ENCODE measurements around the gene GP5. TPM values are rescaled to one million over a fixed set of nuclear protein-coding genes. Genes with fewer than 3 reads are reported as not detected.

GP5 gene
- total RNA-seq, 1 donor from 2014 or later, result not detected

DNA sequence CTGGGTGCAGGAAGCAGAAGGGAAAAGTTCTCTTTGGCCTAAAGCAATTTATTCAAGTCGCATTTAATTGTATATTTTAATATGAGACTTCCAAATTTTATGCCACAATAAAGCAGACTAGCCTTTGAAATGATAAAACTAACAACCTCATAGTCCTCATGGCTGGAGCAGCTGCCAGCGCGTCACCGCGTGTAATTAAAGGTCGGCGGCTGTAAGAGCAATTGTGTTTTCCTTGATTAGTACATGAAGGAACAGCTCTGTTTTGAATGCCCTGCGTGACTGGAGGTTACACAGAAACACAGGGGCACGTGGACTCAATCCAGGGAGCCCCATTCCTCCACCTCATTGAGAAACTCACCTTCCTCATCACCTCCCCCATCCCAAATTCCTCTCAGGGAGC is 19.4 kb downstream of the GP5 start:
- Histone ChIP-seq H3K9me3 (replicated peaks) (no peaks in the 10 kb centered on the region), H3K4me1 (no peaks in the 10 kb centered on the region), H3K4me3 (no peak overlapping the region), H3K27ac (replicated peaks) (no peak overlapping the region), H3K27me3 (ENCODE audit: low read depth) (peaks cover 78% of the 10 kb centered on the region), H3K36me3 (no peaks in the 10 kb centered on the region)
- TF ChIP-seq, protein P1, sequence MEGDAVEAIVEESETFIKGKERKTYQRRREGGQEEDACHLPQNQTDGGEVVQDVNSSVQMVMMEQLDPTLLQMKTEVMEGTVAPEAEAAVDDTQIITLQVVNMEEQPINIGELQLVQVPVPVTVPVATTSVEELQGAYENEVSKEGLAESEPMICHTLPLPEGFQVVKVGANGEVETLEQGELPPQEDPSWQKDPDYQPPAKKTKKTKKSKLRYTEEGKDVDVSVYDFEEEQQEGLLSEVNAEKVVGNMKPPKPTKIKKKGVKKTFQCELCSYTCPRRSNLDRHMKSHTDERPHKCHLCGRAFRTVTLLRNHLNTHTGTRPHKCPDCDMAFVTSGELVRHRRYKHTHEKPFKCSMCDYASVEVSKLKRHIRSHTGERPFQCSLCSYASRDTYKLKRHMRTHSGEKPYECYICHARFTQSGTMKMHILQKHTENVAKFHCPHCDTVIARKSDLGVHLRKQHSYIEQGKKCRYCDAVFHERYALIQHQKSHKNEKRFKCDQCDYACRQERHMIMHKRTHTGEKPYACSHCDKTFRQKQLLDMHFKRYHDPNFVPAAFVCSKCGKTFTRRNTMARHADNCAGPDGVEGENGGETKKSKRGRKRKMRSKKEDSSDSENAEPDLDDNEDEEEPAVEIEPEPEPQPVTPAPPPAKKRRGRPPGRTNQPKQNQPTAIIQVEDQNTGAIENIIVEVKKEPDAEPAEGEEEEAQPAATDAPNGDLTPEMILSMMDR (IDR thresholded peaks at IDR 0.05; ENCODE audit: borderline replicate concordance), result no peak
- intact Hi-C loops (cut with micrococcal nuclease), result no loop called here
- no peak for DNase-seq

DNA sequence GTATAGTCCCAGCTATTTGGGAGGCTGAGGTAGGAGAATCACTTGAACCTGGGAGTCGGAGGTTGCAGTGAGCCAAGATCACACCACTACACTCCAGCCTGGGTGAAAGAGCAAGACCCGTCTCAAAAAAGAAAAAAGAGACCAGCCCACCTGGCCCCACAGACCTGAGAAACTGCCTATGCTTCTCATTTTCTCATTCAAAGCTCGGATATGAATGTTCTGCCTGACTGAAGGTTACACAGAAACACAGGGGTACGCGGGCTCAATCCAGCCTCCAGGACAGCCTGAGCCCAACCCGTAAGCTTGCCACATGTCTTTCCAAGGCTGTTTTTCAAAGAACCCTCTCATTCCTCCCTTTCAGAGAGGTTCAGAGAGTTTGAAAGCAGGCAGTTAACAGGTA is 19.8 kb downstream of the GP5 start:
- TF ChIP-seq, protein P1 (IDR thresholded peaks at IDR 0.05; ENCODE audit: borderline replicate concordance), result no peak
- Histone ChIP-seq H3K9me3 (replicated peaks) (no peaks in the 10 kb centered on the region), H3K4me3 (no peak overlapping the region), H3K27me3 (ENCODE audit: low read depth) (peaks cover 74% of the 10 kb centered on the region), H3K27ac (replicated peaks) (no peak overlapping the region), H3K4me1 (no peaks in the 10 kb centered on the region), H3K36me3 (no peaks in the 10 kb centered on the region)
- DNase-seq, result no peak
- intact Hi-C loops (cut with micrococcal nuclease), result no loop called here

DNA sequence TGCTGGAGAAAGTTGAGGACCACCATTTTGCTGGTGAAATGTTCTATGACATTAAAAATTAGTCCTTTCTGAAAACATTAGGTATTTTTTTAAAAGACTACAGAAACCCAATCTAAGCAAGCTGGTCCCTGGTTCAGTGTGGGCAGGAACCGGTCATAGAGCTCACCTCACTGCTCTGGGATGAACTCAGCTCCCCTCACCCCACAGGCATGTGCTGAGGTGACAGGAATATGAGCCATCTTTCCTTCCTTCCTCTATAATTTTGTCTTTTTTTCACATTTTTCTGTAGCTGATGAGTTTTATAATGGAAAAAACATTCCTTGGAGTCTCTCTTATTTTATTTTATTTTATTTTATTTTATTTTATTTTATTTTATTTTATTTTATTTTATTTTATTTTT is 21.4 kb downstream of the GP5 start:
- Histone ChIP-seq H3K9me3 (replicated peaks) (no peaks in the 10 kb centered on the region), H3K27ac (replicated peaks) (no peak overlapping the region), H3K4me3 (no peak overlapping the region), H3K36me3 (no peaks in the 10 kb centered on the region), H3K4me1 (no peaks in the 10 kb centered on the region), H3K27me3 (ENCODE audit: low read depth) (peaks cover 76% of the 10 kb centered on the region)
- TF ChIP-seq, protein P1 (IDR thresholded peaks at IDR 0.05; ENCODE audit: borderline replicate concordance), result no peak
- intact Hi-C loops (cut with micrococcal nuclease), result no loop called here
- no peak for DNase-seq

DNA sequence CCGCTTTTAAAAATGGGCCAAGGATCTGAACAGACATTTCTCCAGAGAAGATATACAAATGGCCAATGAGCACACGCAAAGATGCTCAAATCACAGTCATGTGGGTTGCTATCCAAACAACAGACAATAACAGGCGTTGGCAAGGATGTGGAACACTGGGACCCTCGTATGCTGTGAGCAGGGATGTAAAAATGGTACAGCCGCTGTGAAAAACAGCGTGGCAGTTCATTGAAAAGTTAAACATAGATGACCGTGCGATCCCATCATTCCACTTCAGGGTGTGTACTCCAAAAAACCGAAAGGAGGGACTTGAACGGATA is 22.9 kb downstream of the GP5 start:
- TF ChIP-seq, protein P1 (IDR thresholded peaks at IDR 0.05; ENCODE audit: borderline replicate concordance), result no peak
- Histone ChIP-seq H3K4me1 (no peaks in the 10 kb centered on the region), H3K4me3 (no peak overlapping the region), H3K27ac (replicated peaks) (no peak overlapping the region), H3K9me3 (replicated peaks) (no peaks in the 10 kb centered on the region), H3K27me3 (ENCODE audit: low read depth) (peaks cover 78% of the 10 kb centered on the region), H3K36me3 (no peaks in the 10 kb centered on the region)
- DNase-seq, result no peak
- intact Hi-C loops (cut with micrococcal nuclease), result no loop called here

DNA sequence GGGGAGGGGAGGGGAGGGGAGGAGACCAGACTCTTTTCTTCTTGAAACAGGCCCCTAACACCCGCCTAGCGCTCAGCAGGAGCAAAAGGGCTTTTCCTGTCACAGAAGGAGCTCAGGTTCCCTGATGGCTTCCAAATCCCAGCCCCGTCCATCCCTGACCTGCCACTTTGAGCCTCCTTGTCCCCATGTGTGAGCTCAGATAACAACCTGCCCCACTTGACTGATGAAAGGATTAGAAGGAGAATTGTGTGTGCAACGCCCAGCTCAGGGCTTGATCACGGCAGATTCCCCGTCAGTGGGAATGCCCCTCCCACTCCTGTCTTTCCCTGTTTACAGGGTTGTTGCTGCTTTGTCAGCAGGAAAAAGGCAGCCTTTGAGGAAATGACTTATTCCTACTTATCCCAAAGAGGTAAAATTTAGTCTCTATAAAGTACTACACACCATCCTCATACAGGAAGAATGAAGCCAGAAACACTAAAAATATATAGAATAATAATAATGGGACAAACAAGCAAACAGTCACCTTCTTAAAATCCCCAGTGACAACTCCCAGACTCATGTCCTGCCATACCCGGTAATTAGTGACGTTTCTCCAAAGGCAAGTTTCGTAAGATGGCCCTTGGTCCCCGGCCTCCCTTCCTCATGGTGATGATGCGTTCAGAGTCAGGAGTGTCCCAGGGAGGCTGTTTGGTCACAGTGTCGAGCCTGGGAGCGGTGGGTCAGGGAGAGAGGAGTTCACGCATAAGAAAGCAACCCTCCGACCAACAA is 23.4 kb downstream of the GP5 start:
- no peak overlapping the region for H3K4me3 ChIP-seq
- H3K4me1 ChIP-seq, result no peaks in the 10 kb centered on the region
- H3K9me3 ChIP-seq (replicated peaks), result no peaks in the 10 kb centered on the region
- peaks cover 78% of the 10 kb centered on the region for H3K27me3 ChIP-seq (ENCODE audit: low read depth)
- TF ChIP-seq, protein P1 (IDR thresholded peaks at IDR 0.05; ENCODE audit: borderline replicate concordance), result no peak
- no peaks in the 10 kb centered on the region for H3K36me3 ChIP-seq
- H3K27ac ChIP-seq (replicated peaks), result no peak overlapping the region
- DNase-seq, result no peak
- intact Hi-C loops (cut with micrococcal nuclease), result no loop called here
